Glomerular visceral epithelial cell (primary cell): ENCODE results near the gene PNPLA7.

ENCODE experiments used
- DNase-seq: peaks from one replicate; pipeline ENCODE4 v3.0.0-alpha.2; 2016; ENCODE audit errors: extremely low spot score

Gene PNPLA7

GRCh38 chr9:137494550-137495351 lies 55.5 kb downstream of the PNPLA7 start:
- no peak for DNase-seq

GRCh38 chr9:137494104-137494544 lies 56.1 kb downstream of the PNPLA7 start:
- DNase-seq, result no peak

- DNase-seq, result no peak
Observed at GRCh38 chr9:137493364-137494103, 56.7 kb downstream of the PNPLA7 start.

GRCh38 chr9:137492464-137493363 lies 57.5 kb downstream of the PNPLA7 start:
- DNase-seq, result no peak

GRCh38 chr9:137491735-137492432 lies 58.3 kb downstream of the PNPLA7 start:
- DNase-seq, result no peak

- DNase-seq, result no peak
Observed at GRCh38 chr9:137490532-137491186, 59.5 kb downstream of the PNPLA7 start.

- no peak for DNase-seq
Observed at GRCh38 chr9:137488906-137489305, 61.3 kb downstream of the PNPLA7 start.

GRCh38 chr9:137488327-137488653 lies 61.9 kb downstream of the PNPLA7 start:
- no peak for DNase-seq

- no peak for DNase-seq
Observed at GRCh38 chr9:137487454-137488326, 62.5 kb downstream of the PNPLA7 start.

- no peak for DNase-seq
Observed at GRCh38 chr9:137486545-137487453, 63.4 kb downstream of the PNPLA7 start.

GRCh38 chr9:137486141-137486490 lies 64.1 kb downstream of the PNPLA7 start:
- no peak for DNase-seq

GRCh38 chr9:137485343-137486140 lies 64.7 kb downstream of the PNPLA7 start:
- no peak for DNase-seq

GRCh38 chr9:137484551-137485315 lies 65.5 kb downstream of the PNPLA7 start:
- DNase-seq, result no peak

- peak; percentile 51 for DNase-seq
Observed at GRCh38 chr9:137482094-137482781, 68.0 kb downstream of the PNPLA7 start.

- DNase-seq, result no peak
Observed at GRCh38 chr9:137480686-137481683, 69.2 kb downstream of the PNPLA7 start.
